ENCODE measurements around the gene PAEP. TPM values are rescaled to one million over a fixed set of nuclear protein-coding genes. Genes with fewer than 3 reads are reported as not detected.
"Not testable (repeated sequence)": the region's sequence is repeated elsewhere in the genome, so short reads cannot be mapped to it uniquely, and the experiment has no call there.

Gene PAEP
- total and polyA plus RNA-seq, 4 donors, result 0.37 to 3.0 (median 0.98) TPM; not detected in 1

GRCh38 chr9:135536216-135536615 lies 25.3 kb upstream of the PAEP start:
- DNase-seq, result no peak
- peaks cover 0 to 2% (median 0%) of the 10 kb centered on the region in 3 donors for H3K27me3 ChIP-seq (ENCODE audit: control insufficient read depth in 3 of 3, insufficient read depth in 3 of 3, low read length in 2 of 3)

GRCh38 chr9:135543262-135543894 lies 18.2 kb upstream of the PAEP start:
- 45 to 49% methylated on average over 8 of the region's 8 CpGs for WGBS, 2 donors
- not testable (repeated sequence) for H3K27me3 ChIP-seq (ENCODE audit: control insufficient read depth in 3 of 3, insufficient read depth in 3 of 3, low read length in 2 of 3); ATAC-seq (ENCODE audit: insufficient read depth, low FRiP score)

More at GRCh38 chr9:135536216-135536615, 25.3 kb upstream of the PAEP start:
- Histone ChIP-seq H3K4me1 (ENCODE audit: control insufficient read depth in 5 of 5, insufficient read depth in 5 of 5, low read length in 5 of 5) (no peaks in the 10 kb centered on the region), H3K36me3 (ENCODE audit: control insufficient read depth in 4 of 4, insufficient read depth in 4 of 4, low read length in 4 of 4) (no peaks in the 10 kb centered on the region), H3K9ac (ENCODE audit: insufficient read depth in 1 of 2, low read length in 2 of 2) (no peak overlapping the region), H3K4me3 (no peak overlapping the region), H3K27ac (ENCODE audit: low read depth in 1 of 2, low read length in 1 of 2) (no peak overlapping the region), H3K9me3 (ENCODE audit: control insufficient read depth in 4 of 4, insufficient read depth in 3 of 4, low read length in 3 of 4) (no peaks in the 10 kb centered on the region)
- TF ChIP-seq CTCF (IDR thresholded peaks at IDR 0.05; ENCODE audit: control extremely low read depth, extremely low read depth), result no peak
- ATAC-seq (ENCODE audit: insufficient read depth, low FRiP score), result no peak
- WGBS, 2 donors, result 74 to 76% methylated on average over 8 of the region's 8 CpGs

GRCh38 chr9:135544981-135545635 lies 16.4 kb upstream of the PAEP start:
- Histone ChIP-seq H3K9ac (ENCODE audit: insufficient read depth in 1 of 2, low read length in 2 of 2) (no peak overlapping the region), H3K36me3 (ENCODE audit: control insufficient read depth in 4 of 4, insufficient read depth in 4 of 4, low read length in 4 of 4) (no peaks in the 10 kb centered on the region), H3K4me1 (ENCODE audit: control insufficient read depth in 5 of 5, insufficient read depth in 5 of 5, low read length in 5 of 5) (peaks cover 0 to 8% (median 0%) of the 10 kb centered on the region in 5 donors), H3K27ac (ENCODE audit: low read depth in 1 of 2, low read length in 1 of 2) (no peak overlapping the region), H3K27me3 (ENCODE audit: control insufficient read depth in 3 of 3, insufficient read depth in 3 of 3, low read length in 2 of 3) (no peaks in the 10 kb centered on the region), H3K9me3 (ENCODE audit: control insufficient read depth in 4 of 4, insufficient read depth in 3 of 4, low read length in 3 of 4) (no peaks in the 10 kb centered on the region), H3K4me3 (no peak overlapping the region)
- WGBS, 2 donors, result 79 to 85% methylated on average over 17 to 18 of the region's 18 CpGs
- DNase-seq (no peak), ATAC-seq (ENCODE audit: insufficient read depth, low FRiP score) (no peak)
- TF ChIP-seq CTCF (IDR thresholded peaks at IDR 0.05; ENCODE audit: control extremely low read depth, extremely low read depth), result no peak

More at GRCh38 chr9:135543262-135543894, 18.2 kb upstream of the PAEP start:
- not testable (repeated sequence) for H3K4me3 ChIP-seq; H3K27ac ChIP-seq (ENCODE audit: low read depth in 1 of 2, low read length in 1 of 2); H3K4me1 ChIP-seq (ENCODE audit: control insufficient read depth in 5 of 5, insufficient read depth in 5 of 5, low read length in 5 of 5); H3K9ac ChIP-seq (ENCODE audit: insufficient read depth in 1 of 2, low read length in 2 of 2); H3K36me3 ChIP-seq (ENCODE audit: control insufficient read depth in 4 of 4, insufficient read depth in 4 of 4, low read length in 4 of 4); H3K9me3 ChIP-seq (ENCODE audit: control insufficient read depth in 4 of 4, insufficient read depth in 3 of 4, low read length in 3 of 4)
- peak in 2 of 3 donors; percentile 22 to 45 for DNase-seq

GRCh38 chr9:135545646-135546176 lies 15.8 kb upstream of the PAEP start, which contains the start of gene OBP2A:
Gene OBP2A (plus strand): TSS chr9:135546126. CDS start chr9:135546181, 55 bp downstream.
- H3K4me1 ChIP-seq (ENCODE audit: control insufficient read depth in 5 of 5, insufficient read depth in 5 of 5, low read length in 5 of 5); H3K27me3 ChIP-seq (ENCODE audit: control insufficient read depth in 3 of 3, insufficient read depth in 3 of 3, low read length in 2 of 3); H3K27ac ChIP-seq (ENCODE audit: low read depth in 1 of 2, low read length in 1 of 2); H3K9me3 ChIP-seq (ENCODE audit: control insufficient read depth in 4 of 4, insufficient read depth in 3 of 4, low read length in 3 of 4); ATAC-seq (ENCODE audit: insufficient read depth, low FRiP score); H3K36me3 ChIP-seq (ENCODE audit: control insufficient read depth in 4 of 4, insufficient read depth in 4 of 4, low read length in 4 of 4); DNase-seq; H3K4me3 ChIP-seq; H3K9ac ChIP-seq (ENCODE audit: insufficient read depth in 1 of 2, low read length in 2 of 2): not testable (repeated sequence)
- WGBS, 2 donors, result 76 to 83% methylated on average over 12 to 15 of the region's 19 CpGs

- ATAC-seq (ENCODE audit: insufficient read depth, low FRiP score); H3K36me3 ChIP-seq (ENCODE audit: control insufficient read depth in 4 of 4, insufficient read depth in 4 of 4, low read length in 4 of 4): not testable (repeated sequence)
These were observed 14.6 kb upstream of the PAEP start for GRCh38 chr9:135546792-135547617.

More at GRCh38 chr9:135546792-135547617, 14.6 kb upstream of the PAEP start:
- not testable (repeated sequence) for H3K27ac ChIP-seq (ENCODE audit: low read depth in 1 of 2, low read length in 1 of 2); H3K4me3 ChIP-seq; DNase-seq; H3K9ac ChIP-seq (ENCODE audit: insufficient read depth in 1 of 2, low read length in 2 of 2); H3K9me3 ChIP-seq (ENCODE audit: control insufficient read depth in 4 of 4, insufficient read depth in 3 of 4, low read length in 3 of 4); H3K4me1 ChIP-seq (ENCODE audit: control insufficient read depth in 5 of 5, insufficient read depth in 5 of 5, low read length in 5 of 5); H3K27me3 ChIP-seq (ENCODE audit: control insufficient read depth in 3 of 3, insufficient read depth in 3 of 3, low read length in 2 of 3)
- 85 to 87% methylated on average over 13 to 20 of the region's 21 CpGs for WGBS, 2 donors
